Activated CD8-positive, alpha-beta memory T cell treated with anti-CD3 and anti-CD28 coated beads, Interleukin-2, amount 50 U/mL, for 48 hours (primary cell): ENCODE data around the gene IRX6.

Experiments
- DNase-seq: peaks from one replicate; pipeline ENCODE4 v3.0.0-alpha.2; 2020

IRX6 gene

DNA sequence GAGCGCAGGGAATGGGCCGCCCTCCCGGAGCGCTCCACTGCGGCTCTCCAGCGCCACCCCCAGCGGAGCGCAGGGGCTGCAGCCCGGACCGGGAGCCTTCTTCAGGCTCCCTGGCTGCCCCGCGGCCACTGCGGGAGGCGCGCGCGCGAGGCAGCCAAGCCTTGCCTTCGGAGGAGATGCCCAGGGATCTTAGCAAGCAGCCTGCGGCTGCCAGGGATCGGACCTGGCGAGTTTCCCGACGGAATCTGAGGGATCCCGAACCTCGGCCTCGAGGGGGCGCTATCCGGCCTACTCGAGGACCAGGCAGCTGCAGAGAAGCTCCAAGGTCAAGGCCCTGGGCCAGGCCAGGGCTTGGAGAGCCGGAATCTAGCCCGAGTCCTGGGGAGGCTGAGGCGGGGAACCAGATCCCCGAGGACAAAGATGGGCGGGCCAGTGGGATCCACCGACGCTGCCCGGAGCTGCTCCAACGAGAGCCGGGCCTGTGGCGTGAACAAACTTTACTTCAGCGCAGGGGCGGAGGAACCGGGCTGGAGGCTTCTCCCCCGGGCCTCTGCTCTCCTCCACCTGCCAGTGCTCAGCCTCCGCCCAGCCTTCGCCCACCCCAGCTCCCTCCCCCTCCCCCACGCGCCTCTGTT, at the start of gene IRX6:
Gene IRX6, plus strand, starts transcription at position 567 of the 635 bp plus-strand sequence. CDS start 889 bp downstream, outside the sequence.
- no peak for DNase-seq

GRCh38 chr16:55274391-55274790, 49.6 kb upstream of the IRX6 start:
- DNase-seq = no peak

DNA sequence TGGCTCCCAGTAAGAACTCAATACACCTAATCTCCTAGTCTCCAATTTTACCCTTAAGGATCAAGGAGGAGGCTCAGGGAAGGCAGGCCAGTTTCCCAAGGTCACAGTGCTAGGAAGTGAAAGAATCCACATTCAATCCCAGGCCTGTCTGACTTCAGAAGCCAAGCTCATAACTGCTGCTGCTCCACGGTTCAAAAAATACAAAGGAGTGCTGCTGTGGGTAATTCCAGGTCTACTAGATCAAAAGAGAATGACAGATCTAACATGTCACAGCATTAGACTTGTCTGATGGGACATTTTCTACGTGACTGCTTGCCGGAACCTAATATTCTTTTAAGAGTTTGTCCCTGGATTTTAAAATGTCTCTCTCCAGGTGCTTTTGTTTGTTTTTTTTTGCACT, 48.8 kb upstream of the IRX6 start:
- DNase-seq = no peak

DNA sequence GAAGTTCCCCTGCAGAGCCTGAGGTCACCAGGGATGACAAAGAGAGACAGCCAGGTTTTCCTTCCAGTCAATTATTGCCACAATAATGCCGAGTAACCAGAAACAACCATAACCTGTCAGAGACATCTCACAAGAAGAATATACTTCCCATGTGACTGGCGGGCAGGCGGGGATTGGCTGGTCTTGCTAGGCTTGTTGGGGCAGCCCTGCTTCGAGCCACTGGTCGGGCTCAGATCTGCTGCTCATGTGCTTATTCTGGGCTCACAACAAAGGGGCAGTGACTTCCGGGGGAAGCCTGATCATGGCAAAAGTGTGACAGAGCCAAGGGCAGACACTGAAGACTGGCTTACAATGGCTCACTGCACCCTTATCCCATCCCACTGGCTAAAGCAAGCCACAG, 48.1 kb upstream of the IRX6 start:
- no peak for DNase-seq

DNA sequence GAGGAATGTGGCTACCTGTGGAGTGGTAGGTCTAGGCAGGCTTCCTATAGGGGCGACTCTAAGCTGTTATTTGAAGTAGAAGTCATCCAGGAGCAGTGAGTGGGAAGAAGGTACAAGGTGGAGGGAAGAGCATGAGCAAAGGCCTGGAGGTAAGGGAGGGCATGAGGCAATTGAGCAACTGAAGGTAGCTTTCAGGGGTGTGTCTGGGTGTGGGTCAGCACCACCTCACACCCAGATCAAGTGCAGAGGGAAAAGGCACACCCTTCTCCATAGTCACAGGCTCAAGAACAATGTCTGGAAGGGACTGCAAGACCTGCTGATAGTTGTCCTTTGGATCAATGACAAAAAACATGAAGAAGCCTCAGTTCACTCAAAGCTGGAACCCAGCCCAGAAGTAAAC, 46.5 kb upstream of the IRX6 start:
- no peak for DNase-seq

- DNase-seq = no peak
Measured at GRCh38 chr16:55279598-55279997, 44.4 kb upstream of the IRX6 start.

DNA sequence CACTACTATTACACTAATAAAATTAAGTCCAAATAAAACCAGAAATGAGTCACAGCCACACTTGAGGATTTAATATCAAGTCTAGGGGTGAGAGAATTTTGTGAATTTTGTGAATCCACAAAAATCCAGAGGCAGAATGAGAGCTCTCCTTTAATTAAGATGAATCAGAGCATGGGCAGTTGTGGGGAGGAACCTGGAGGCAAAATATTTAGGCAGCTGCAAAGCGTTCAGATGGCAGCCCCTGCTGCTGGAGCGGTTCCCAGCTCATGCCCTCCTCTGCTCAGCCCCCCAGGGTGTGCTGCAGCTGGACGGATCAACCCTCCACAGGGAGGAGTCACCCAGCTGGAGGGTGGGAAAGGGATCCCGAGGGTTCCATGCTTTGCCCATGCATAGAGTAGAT, 43.4 kb upstream of the IRX6 start:
- DNase-seq = no peak

- DNase-seq = no peak
Measured at GRCh38 chr16:55282441-55282840, 41.6 kb upstream of the IRX6 start.

- DNase-seq = no peak
Measured at GRCh38 chr16:55283812-55284717, 39.9 kb upstream of the IRX6 start.

DNA sequence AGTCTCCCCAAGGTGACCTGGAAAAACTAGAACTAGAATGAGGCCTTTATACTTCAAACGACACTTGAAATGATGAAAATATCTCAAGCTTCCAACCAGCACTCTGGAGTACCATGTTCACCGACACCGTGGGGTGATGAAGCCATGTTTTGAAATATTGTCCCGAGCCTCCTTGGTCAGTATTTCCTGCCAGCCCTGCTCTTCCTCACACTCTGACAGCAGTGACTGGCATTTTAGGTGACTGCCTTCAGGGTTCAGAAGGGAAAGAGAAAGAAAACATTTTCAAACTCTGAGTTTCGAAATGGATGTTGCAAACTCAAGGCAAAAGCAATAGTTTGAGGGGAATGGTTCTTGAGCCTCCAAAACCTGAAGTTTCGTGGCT, 39.3 kb upstream of the IRX6 start:
- DNase-seq = no peak

DNA sequence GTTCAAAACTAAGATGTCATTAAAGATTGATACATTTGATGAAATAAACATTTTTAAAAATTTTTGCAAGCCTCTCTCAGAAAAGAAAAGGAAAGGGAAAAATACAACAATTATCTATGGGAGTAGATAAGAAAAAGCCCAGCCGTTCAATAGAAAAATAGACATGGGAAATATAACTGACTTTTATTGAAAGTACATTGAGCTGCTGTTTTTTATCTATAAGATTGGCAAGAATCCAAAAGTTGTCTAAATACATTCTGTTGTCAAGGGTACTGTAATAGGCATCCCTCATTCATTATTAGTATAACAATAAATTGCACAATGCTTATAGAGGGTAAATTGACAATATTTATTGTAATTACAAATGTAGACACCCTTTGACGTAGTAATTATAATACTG, 38.4 kb upstream of the IRX6 start:
- DNase-seq = no peak

DNA sequence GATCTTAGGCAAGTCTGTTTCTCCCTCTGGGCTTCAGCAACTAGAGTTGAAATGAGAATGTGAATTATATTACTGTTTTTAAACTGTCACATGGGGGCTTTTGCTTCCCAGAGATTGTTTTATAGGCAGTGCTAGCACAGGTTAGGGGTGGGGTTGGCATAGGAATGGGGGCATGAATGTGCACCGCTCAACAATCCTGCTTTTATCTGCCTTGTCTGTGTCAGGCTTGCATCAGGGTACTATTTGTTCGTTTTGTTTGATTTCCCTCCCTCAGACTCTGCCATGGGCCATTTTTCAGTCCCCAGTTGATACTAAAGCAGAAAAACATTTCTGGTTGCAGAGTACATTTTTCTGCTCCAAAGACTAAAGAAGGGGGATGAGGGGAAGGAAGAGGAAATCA, 34.6 kb upstream of the IRX6 start:
- no peak for DNase-seq

DNA sequence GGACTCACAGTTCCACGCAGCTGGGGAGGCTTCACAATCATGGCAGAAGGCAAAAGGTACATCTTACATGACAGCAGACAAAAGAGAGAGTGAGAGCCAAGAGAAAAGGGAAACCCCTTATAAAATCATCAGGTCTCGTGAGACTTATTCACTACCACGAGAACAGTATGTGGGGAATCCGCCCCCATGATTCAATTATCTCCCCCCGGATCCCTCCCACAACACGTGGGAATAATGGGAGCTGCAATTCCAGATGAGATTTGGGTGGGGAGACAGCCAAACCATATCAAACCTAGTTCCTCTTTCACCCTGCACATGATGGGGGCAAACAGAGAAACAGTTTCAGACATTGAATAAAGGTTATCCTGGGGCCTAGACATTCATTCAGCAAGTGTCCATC, 32.2 kb upstream of the IRX6 start:
- DNase-seq = no peak

DNA sequence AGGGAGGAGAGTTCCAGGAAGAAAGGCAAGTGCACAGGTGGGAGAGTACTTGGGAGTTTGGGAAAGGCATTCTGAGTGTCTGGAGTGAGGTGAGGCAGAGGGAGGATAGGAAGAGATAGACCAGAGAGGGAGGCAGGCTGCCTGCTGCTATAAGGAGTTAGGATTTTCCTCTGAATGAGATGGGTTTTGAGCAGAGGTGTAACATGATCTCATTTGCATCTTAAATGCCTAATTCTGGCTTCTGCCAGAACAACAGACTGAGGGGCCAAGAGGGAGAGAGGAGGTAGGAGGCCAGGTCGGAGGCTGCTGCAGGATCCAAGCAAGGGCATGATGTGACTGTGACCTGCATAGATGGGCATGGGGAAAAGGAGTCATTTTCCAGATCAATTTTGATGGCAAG, 31.5 kb upstream of the IRX6 start:
- no peak for DNase-seq

- no peak for DNase-seq
Measured at GRCh38 chr16:55294129-55294528, 29.9 kb upstream of the IRX6 start.

DNA sequence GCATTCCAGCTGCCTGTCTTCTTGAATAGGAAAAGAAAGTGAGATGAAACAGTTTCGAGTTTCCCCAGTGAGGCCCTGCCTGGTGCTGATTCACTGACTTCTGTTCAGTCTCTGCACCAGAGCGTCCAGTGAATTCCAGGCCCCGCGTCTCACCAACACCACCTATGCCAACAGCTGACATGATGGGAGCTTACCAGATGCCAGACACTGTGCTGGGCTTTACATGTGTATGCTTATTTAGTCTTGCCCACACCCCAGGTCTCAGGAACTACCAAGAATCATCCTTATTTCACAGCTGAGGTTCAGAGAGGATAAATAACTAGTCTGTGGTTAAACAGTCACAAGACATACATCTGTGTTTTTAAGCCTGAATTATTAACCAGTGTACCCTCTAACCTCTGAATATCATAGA, 29.1 kb upstream of the IRX6 start:
- DNase-seq = no peak

DNA sequence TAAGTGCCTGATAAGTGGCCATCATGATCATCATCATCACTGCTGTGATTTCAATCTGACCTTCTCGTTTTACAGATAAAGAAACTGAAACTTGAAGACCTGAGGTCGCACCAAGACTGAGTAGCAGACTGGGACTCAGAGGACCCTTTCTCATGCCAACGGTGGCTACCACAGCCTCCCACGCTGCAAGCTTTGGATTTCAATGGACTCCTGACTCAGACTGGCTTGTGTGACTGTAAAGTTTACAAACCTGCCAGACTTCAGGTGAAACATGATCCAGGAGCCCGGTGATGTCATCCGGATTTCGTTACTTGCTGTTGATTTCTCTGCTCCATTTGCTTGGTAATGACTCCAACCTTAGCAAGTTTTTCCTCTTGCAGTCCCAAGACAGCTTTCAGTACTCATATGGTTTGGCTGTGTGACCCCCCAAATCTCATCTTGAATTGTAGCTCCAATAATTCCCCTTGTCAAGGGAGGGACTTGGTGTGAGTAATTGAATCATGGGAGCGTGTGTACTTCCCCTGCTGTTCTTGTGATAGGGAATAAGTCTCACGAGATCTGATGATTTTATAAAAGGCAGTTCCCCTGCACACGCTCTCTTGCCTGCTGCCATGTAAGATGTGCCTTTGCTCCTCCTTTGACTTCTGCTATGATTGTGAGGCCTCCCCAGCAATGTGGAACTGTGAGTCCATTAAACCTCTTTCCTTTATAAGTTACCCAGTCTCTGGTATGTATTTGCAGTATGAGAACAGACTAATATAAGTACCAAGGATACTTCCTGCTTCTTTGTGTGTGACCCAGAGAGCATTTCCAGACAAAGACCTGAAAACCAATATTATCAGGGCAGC, 26.7 kb upstream of the IRX6 start:
- no peak for DNase-seq

DNA sequence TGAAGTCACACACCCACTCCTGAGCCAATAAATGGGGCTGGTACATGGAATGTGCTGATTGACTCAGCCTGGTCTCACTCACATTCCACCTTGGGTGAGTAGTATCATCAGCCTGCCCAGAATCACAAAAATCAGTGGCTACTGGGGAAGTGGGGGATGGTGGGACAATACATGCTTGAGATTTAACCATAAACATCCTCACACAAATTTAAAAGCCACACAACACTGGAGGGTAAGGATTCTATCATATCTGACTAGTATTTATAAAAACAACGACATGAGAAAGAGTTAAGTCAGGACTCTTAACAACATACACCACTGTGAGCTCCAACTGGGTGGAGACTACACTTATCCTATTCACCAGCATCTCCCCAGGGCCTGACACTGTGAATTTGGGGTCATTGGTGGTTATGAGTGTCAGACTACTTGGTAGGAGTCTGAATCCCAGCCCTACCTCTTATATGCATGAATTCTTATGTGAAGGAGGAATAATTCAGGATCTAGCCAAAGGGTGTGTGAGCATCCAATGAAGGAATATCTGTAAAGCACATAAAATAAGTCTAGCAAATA, 26.0 kb upstream of the IRX6 start:
- no peak for DNase-seq

- no peak for DNase-seq
Measured at GRCh38 chr16:55301385-55302008, 22.5 kb upstream of the IRX6 start.

DNA sequence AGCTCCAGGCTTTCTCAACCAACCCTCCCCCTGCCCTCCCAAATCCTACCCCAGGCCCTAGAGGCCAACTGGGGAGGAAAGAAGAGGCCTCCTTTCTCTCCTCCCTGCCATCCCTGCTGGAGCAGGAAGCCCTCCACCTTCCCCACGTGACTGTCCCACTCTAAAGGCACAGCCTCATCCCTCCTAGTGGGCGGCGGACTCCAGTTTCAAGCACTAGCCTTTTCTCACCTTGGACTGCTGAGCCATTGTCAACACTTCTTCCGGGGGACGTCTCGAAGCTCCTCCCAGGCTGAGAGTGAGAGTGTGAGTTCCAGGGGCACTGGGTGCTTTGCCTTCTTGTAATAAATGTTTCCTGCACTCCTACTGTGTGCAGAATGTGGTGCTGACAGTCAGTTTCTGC, 21.4 kb upstream of the IRX6 start:
- DNase-seq = no peak

- no peak for DNase-seq
Measured at GRCh38 chr16:55308973-55309372, 15.0 kb upstream of the IRX6 start.

- DNase-seq = no peak
Measured at GRCh38 chr16:55322327-55322726, 1.7 kb upstream of the IRX6 start.
